ENCODE measurements around the gene CD180.
A peak's percentile ranks its signal among the peaks of the same experiment; 100 is the strongest.

The CD180 gene

GRCh38 chr5:67196537-67197059 is at the start of gene CD180:
CD180 (minus strand) TSS chr5:67196799; CDS start chr5:67196641, 158 bp downstream.
- DNase-seq (ENCODE audit: low spot score) = no peak

- no peak for DNase-seq (ENCODE audit: low spot score)
Observed at GRCh38 chr5:67246108-67246507, 49.5 kb upstream of the CD180 start.

- DNase-seq (ENCODE audit: low spot score) = no peak
Observed at GRCh38 chr5:67245259-67245846, 48.8 kb upstream of the CD180 start.

- DNase-seq (ENCODE audit: low spot score) = peak; percentile 28
Observed at GRCh38 chr5:67244345-67244793, 47.8 kb upstream of the CD180 start.

GRCh38 chr5:67243944-67244343 is 47.3 kb upstream of the CD180 start:
- no peak for DNase-seq (ENCODE audit: low spot score)

- no peak for DNase-seq (ENCODE audit: low spot score)
Observed at GRCh38 chr5:67243349-67243748, 46.8 kb upstream of the CD180 start.

- DNase-seq (ENCODE audit: low spot score) = no peak
Observed at GRCh38 chr5:67241326-67241725, 44.7 kb upstream of the CD180 start.

- DNase-seq (ENCODE audit: low spot score) = no peak
Observed at GRCh38 chr5:67240846-67241245, 44.2 kb upstream of the CD180 start.

GRCh38 chr5:67240065-67240464 is 43.5 kb upstream of the CD180 start:
- DNase-seq (ENCODE audit: low spot score) = no peak

GRCh38 chr5:67238191-67238590 is 41.6 kb upstream of the CD180 start:
- DNase-seq (ENCODE audit: low spot score) = no peak

GRCh38 chr5:67235399-67236110 is 39.0 kb upstream of the CD180 start:
- peak; percentile 36 for DNase-seq (ENCODE audit: low spot score)

- no peak for DNase-seq (ENCODE audit: low spot score)
Observed at GRCh38 chr5:67234671-67235176, 38.1 kb upstream of the CD180 start.

GRCh38 chr5:67233075-67233474 is 36.5 kb upstream of the CD180 start:
- DNase-seq (ENCODE audit: low spot score) = no peak

- no peak for DNase-seq (ENCODE audit: low spot score)
Observed at GRCh38 chr5:67223211-67223610, 26.6 kb upstream of the CD180 start.

GRCh38 chr5:67222243-67223025 is 25.8 kb upstream of the CD180 start:
- no peak for DNase-seq (ENCODE audit: low spot score)

- no peak for DNase-seq (ENCODE audit: low spot score)
Observed at GRCh38 chr5:67221487-67222242, 25.1 kb upstream of the CD180 start.

- DNase-seq (ENCODE audit: low spot score) = no peak
Observed at GRCh38 chr5:67216564-67216963, 20.0 kb upstream of the CD180 start.

GRCh38 chr5:67215519-67216471 is 19.2 kb upstream of the CD180 start:
- peak; percentile 47 for DNase-seq (ENCODE audit: low spot score)

- no peak for DNase-seq (ENCODE audit: low spot score)
Observed at GRCh38 chr5:67214707-67215447, 18.3 kb upstream of the CD180 start.

- DNase-seq (ENCODE audit: low spot score) = no peak
Observed at GRCh38 chr5:67214036-67214435, 17.4 kb upstream of the CD180 start.
